OCI-LY1 (cell line): ENCODE data around the gene C10orf67.

Experiments
- H2AFZ ChIP-seq: fragments of 200-600 bp; sonication (generic), shearing (Covaris generic); 2 replicates; pipeline ENCODE4 v1.6.0; 2014; ENCODE audit warnings: antibody characterized with exemption, mild to moderate bottlenecking, low read length
- H3F3A ChIP-seq: fragments of 200-600 bp; sonication (generic), shearing (Covaris generic); 2 replicates; pipeline ENCODE4 v1.6.0; 2014; ENCODE audit warnings: mild to moderate bottlenecking, antibody characterized with exemption, low read length, moderate library complexity; ENCODE audit not compliant: insufficient read depth
- H3K27ac ChIP-seq: fragments of 200-600 bp; sonication (generic); 2 replicates; pipeline ENCODE4 v1.5.1; 2014; ENCODE audit warnings: low read length, mixed run types, mild to moderate bottlenecking, low read depth; ENCODE audit not compliant: poor library complexity, severe bottlenecking
- H3K27me3 ChIP-seq: fragments of 200-600 bp; sonication (generic); 2 replicates; pipeline ENCODE4 v1.6.0; 2014; ENCODE audit warnings: antibody characterized with exemption, mild to moderate bottlenecking, low read length, moderate library complexity; ENCODE audit not compliant: insufficient read depth
- H3K36me3 ChIP-seq: fragments of 200-600 bp; sonication (generic); 2 replicates; pipeline ENCODE4 v1.6.1; 2014; ENCODE audit warnings: mild to moderate bottlenecking, antibody characterized with exemption, low read length, moderate library complexity, mixed read lengths; ENCODE audit not compliant: insufficient read depth
- H3K4me1 ChIP-seq: fragments of 200-600 bp; sonication (generic); 2 replicates; pipeline ENCODE4 v1.5.1; 2014; ENCODE audit warnings: mild to moderate bottlenecking, low read length, moderate library complexity; ENCODE audit not compliant: insufficient read depth, severe bottlenecking
- H3K4me2 ChIP-seq: fragments of 200-600 bp; sonication (generic), shearing (Covaris generic); 2 replicates; pipeline ENCODE4 v1.6.1; 2014; ENCODE audit warnings: low read length
- H3K4me3 ChIP-seq: fragments of 200-600 bp; sonication (generic); 2 replicates; pipeline ENCODE4 v1.5.1; 2014; ENCODE audit warnings: low read length, low read depth, mild to moderate bottlenecking, mixed read lengths; ENCODE audit not compliant: poor library complexity, severe bottlenecking
- H3K79me2 ChIP-seq: fragments of 200-600 bp; shearing (Covaris generic); 2 replicates; pipeline ENCODE4 v1.6.1; 2016; ENCODE audit warnings: mixed run types, low read length, mixed read lengths; ENCODE audit not compliant: insufficient read depth
- H3K9ac ChIP-seq: fragments of 200-600 bp; sonication (generic), shearing (Covaris generic); 2 replicates; pipeline ENCODE4 v1.6.1; 2014; ENCODE audit warnings: mild to moderate bottlenecking, low read length, mixed read lengths
- H3K9me2 ChIP-seq: fragments of 200-600 bp; sonication (generic), shearing (Covaris generic); 2 replicates; pipeline ENCODE4 v1.6.1; 2014; ENCODE audit warnings: low read depth, mild to moderate bottlenecking, low read length, mixed read lengths
- H3K9me3 ChIP-seq: fragments of 200-600 bp; shearing (Covaris generic); 2 replicates; pipeline ENCODE4 v1.6.1; 2014; ENCODE audit warnings: low read length, mixed read lengths
- H4K20me1 ChIP-seq: fragments of 200-600 bp; sonication (generic), shearing (Covaris generic); 2 replicates; pipeline ENCODE4 v1.6.0; 2016; ENCODE audit warnings: mild to moderate bottlenecking, low read length; ENCODE audit not compliant: insufficient read depth
- EZH2 ChIP-seq: fragments of 200-600 bp; sonication (generic), shearing (Covaris generic); IDR thresholded peaks from 2 replicates; pipeline ENCODE4 v1.8.0; 2017; ENCODE audit warnings: borderline replicate concordance, mixed run types, mild to moderate bottlenecking, antibody characterized with exemption, low read length, moderate library complexity, mixed read lengths
- TF ChIP-seq, protein P1 (sequence below): fragments of 200-600 bp; sonication (generic), shearing (Covaris generic); IDR thresholded peaks from 2 replicates; pipeline ENCODE4 v1.5.1; 2017; ENCODE audit warnings: mild to moderate bottlenecking, antibody characterized with exemption, low read length, moderate library complexity, mixed read lengths

Gene C10orf67

DNA sequence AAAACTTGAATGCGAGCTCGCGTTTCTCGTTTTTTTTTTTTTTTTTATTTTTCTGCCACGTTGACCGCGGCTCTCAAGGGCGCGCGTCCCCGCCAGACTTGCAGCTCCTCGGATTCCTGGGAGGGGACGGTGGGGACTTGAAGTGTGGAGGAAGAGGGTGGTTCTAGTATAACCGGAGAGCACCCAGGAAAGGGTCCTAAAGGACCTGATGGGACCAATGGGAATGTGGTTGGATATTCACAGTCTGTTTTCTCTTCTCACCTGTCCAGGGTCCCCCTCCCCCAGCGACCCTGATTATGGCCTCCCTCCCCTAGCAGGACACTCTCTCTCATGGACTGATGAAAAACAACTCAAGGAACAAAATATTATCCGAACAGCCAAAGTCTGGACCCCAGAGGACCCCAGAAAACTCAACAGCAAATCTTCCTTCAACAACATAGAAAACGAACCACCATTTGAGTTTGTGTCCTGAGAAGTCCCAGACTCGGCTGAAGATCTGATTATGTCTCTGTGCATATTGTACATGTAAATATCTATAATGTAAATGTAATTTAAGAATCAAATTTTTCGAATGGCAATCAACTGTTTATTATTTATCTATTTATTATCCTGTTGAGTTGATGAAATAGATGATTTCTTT, 151.0 kb downstream of the C10orf67 start:
- H3K27ac ChIP-seq = no peak overlapping the region
- H3F3A ChIP-seq = no peaks in the 10 kb centered on the region
- H3K79me2 ChIP-seq = no peaks in the 10 kb centered on the region
- no peaks in the 10 kb centered on the region for H3K9me3 ChIP-seq
- H3K9ac ChIP-seq = no peak overlapping the region
- H3K4me2 ChIP-seq = no peak overlapping the region
- H3K4me1 ChIP-seq = no peaks in the 10 kb centered on the region
- no peak overlapping the region for H3K4me3 ChIP-seq
- H2AFZ ChIP-seq = no peak overlapping the region
- no peaks in the 10 kb centered on the region for H3K36me3 ChIP-seq
- TF ChIP-seq, protein P1, sequence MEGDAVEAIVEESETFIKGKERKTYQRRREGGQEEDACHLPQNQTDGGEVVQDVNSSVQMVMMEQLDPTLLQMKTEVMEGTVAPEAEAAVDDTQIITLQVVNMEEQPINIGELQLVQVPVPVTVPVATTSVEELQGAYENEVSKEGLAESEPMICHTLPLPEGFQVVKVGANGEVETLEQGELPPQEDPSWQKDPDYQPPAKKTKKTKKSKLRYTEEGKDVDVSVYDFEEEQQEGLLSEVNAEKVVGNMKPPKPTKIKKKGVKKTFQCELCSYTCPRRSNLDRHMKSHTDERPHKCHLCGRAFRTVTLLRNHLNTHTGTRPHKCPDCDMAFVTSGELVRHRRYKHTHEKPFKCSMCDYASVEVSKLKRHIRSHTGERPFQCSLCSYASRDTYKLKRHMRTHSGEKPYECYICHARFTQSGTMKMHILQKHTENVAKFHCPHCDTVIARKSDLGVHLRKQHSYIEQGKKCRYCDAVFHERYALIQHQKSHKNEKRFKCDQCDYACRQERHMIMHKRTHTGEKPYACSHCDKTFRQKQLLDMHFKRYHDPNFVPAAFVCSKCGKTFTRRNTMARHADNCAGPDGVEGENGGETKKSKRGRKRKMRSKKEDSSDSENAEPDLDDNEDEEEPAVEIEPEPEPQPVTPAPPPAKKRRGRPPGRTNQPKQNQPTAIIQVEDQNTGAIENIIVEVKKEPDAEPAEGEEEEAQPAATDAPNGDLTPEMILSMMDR = no peak
- TF ChIP-seq EZH2 = no peak
- H3K27me3 ChIP-seq = no peaks in the 10 kb centered on the region
- H4K20me1 ChIP-seq = no peaks in the 10 kb centered on the region
- no peaks in the 10 kb centered on the region for H3K9me2 ChIP-seq

DNA sequence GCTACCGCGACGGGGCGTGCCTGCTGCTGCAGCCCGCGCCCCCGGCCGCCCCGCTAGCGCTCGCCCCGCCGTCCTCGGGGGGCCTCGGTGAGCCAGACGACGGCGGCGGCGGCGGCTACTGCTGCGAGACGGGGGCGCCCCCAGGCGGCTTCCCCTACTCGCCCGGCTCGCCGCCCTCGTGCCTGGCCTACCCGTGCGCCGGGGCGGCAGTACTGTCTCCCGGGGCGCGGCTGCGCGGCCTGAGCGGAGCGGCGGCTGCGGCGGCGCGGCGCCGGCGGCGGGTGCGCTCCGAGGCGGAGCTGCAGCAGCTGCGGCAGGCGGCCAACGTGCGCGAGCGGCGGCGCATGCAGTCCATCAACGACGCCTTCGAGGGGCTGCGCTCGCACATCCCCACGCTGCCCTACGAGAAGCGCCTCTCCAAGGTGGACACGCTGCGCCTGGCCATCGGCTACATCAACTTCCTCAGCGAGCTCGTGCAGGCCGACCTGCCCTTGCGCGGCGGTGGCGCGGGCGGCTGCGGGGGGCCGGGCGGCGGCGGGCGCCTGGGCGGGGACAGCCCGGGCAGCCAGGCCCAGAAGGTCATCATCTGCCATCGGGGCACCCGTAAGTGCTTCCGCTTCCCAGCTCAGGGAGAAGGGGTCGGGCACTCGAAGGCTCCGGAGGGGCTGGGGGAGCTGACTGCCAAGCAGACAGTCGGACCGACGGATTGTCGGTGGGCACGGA, 151.7 kb downstream of the C10orf67 start:
- Histone ChIP-seq H3K27me3 (no peaks in the 10 kb centered on the region), H3K36me3 (no peaks in the 10 kb centered on the region), H3K9ac (no peak overlapping the region), H3K9me3 (no peaks in the 10 kb centered on the region), H3K79me2 (no peaks in the 10 kb centered on the region), H3K9me2 (no peaks in the 10 kb centered on the region), H3K4me1 (no peaks in the 10 kb centered on the region), H4K20me1 (no peaks in the 10 kb centered on the region), H2AFZ (no peak overlapping the region), H3K4me3 (no peak overlapping the region), H3K27ac (no peak overlapping the region), H3F3A (no peaks in the 10 kb centered on the region), H3K4me2 (no peak overlapping the region)
- TF ChIP-seq, protein P1 = no peak
- no peak for TF ChIP-seq EZH2

DNA sequence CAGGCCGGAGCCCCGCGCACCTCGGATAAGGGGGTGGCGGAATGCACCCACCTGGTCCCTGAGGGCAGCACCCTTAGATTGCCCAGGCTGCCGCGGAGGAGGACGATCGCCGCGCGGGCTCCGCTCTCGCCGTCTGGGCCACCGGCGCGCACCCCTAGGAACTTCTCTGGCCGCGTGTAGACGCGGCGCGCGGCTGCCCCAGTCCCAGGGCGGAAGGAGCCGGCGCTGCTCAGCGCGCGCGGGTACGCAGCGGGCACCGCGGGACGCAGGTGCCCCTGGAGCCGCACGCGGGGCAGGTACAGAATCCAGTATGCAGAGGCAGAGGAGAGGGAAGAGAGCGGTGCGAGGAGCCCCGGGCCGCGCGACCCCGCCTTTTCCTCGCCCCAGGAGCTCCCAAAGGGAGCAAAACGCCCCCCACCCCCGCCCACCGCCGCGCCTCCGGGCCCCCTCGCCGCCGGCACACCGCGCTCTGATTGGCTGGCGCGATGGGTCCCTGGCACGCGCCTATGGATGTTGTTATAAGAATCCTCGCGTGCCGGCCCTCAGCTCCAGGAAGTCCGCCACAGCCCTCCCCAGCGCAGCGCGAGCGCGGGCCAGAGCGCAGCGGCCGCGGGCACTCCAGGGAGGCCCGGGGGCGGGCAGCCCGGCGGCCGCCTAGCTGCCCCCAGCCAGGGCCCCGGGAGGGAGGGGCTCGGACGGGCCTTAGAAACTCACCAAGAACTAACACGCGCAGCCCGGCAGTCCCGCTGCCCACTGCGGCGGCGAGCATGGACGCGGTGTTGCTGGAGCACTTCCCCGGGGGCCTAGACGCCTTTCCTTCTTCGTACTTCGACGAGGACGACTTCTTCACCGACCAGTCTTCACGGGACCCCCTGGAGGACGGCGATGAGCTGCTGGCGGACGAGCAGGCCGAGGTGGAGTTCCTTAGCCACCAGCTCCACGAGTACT, 152.6 kb downstream of the C10orf67 start, which contains the start of gene PTF1A:
PTF1A (plus strand) TSS at position 549 of the 948 bp plus-strand sequence; CDS start at position 768, 219 bp downstream.
- no peaks in the 10 kb centered on the region for H3K4me1 ChIP-seq

More for the DNA sequence above, 152.6 kb downstream of the C10orf67 start, which contains the start of gene PTF1A:
- Histone ChIP-seq H3K36me3 (no peaks in the 10 kb centered on the region), H3K9ac (no peak within 1 kb of the TSS), H3K4me2 (no peak within 1 kb of the TSS), H3K79me2 (no peaks in the 10 kb centered on the region), H3K9me2 (no peaks in the 10 kb centered on the region), H3K4me3 (no peak within 1 kb of the TSS), H3K27me3 (no peaks in the 10 kb centered on the region), H3K9me3 (no peaks in the 10 kb centered on the region), H4K20me1 (no peaks in the 10 kb centered on the region), H3K27ac (no peak within 1 kb of the TSS), H2AFZ (no peak within 1 kb of the TSS), H3F3A (no peaks in the 10 kb centered on the region)
- TF ChIP-seq, protein P1 = no peak
- no peak for TF ChIP-seq EZH2
